NT2/D1 (cell line): ENCODE measurements around the gene TOR3A.

ENCODE experiments used
- DNase-seq: peaks from one replicate; pipeline ENCODE4 v3.0.0-alpha.2; 2011; ENCODE audit warnings: low read depth, low spot score
- H3K27me3 ChIP-seq: 2 replicates; pipeline ENCODE4 v1.6.0; 2011; ENCODE audit warnings: mild to moderate bottlenecking; ENCODE audit not compliant: insufficient read length, insufficient read depth
- H3K36me3 ChIP-seq: 2 replicates; pipeline ENCODE4 v1.6.1; 2011; ENCODE audit warnings: mild to moderate bottlenecking, low read length, mixed read lengths; ENCODE audit not compliant: insufficient read depth, insufficient read length
- H3K4me1 ChIP-seq: 2 replicates; pipeline ENCODE4 v1.5.1; 2011; ENCODE audit not compliant: insufficient read depth, insufficient read length
- H3K4me3 ChIP-seq: 2 replicates; pipeline ENCODE4 v1.5.1; 2011; ENCODE audit warnings: low read depth; ENCODE audit not compliant: insufficient read length
- H3K9ac ChIP-seq: 2 replicates; pipeline ENCODE4 v1.6.0; 2011; ENCODE audit warnings: low read depth; ENCODE audit not compliant: insufficient read length
- H3K9me3 ChIP-seq: 2 replicates; pipeline ENCODE4 v1.5.1; 2011; ENCODE audit warnings: mild to moderate bottlenecking, low read length; ENCODE audit not compliant: insufficient read depth
- SUZ12 ChIP-seq: IDR thresholded peaks from 2 replicates; pipeline ENCODE4 v1.6.1; 2011; ENCODE audit not compliant: insufficient read length, insufficient read depth; ENCODE audit errors: extremely low read depth
- YY1 ChIP-seq: IDR thresholded peaks from 2 replicates; pipeline ENCODE4 v1.6.1; 2011; ENCODE audit not compliant: insufficient read length, insufficient read depth
- ZNF274 ChIP-seq: IDR thresholded peaks from 2 replicates; pipeline ENCODE4 v1.6.1; 2011; ENCODE audit warnings: mild to moderate bottlenecking, low read depth, low read length

Gene TOR3A

DNA sequence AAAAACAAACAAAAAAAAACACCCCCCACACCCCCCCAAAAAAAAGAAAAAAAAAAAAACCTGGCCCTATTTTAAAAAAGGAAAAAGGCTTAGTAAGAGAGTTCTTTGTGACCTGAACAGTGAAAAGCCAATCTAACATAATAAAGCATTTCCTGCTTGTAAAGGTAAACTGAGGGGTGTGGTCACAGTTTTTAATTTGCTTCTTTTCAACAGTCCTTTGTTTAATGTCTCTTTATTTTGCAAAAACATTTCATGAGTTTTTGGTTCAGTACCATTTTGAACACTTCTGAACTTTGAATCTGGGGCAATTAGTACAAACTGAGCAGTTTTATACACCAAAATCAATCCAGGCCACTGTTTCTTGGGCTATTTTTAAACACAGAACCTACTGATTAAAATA, 37.6 kb downstream of the TOR3A start:
- no peaks in the 10 kb centered on the region for H3K9me3 ChIP-seq
- no peak overlapping the region for H3K9ac ChIP-seq
- H3K4me3 ChIP-seq = no peak overlapping the region
- H3K36me3 ChIP-seq = peaks cover 67% of the 10 kb centered on the region
- DNase-seq = no peak
- no peaks in the 10 kb centered on the region for H3K27me3 ChIP-seq
- no peak for TF ChIP-seq SUZ12
- TF ChIP-seq ZNF274 = no peak
- TF ChIP-seq YY1 = no peak
- no peaks in the 10 kb centered on the region for H3K4me1 ChIP-seq

DNA sequence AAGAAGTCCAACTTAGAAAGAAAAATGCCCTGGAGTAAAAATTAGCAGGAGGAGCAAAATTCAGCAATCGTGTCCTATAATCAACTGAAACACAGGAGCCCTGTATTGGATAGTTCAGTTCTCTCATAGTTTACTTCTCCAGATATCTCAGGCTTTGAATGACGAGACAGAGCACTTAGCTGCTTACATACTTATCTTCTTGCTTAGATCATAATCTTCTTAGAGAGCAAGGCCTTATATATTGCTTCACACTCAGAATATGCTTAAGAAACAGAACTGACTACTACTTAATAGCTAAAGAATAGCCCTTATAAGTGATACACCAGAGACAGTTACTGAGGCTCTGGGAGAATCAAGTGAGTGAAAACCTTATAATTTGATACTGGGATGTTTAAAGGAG, 38.9 kb downstream of the TOR3A start:
- Histone ChIP-seq H3K9ac (no peak overlapping the region), H3K4me1 (no peaks in the 10 kb centered on the region), H3K36me3 (peaks cover 66% of the 10 kb centered on the region), H3K4me3 (no peak overlapping the region), H3K27me3 (no peaks in the 10 kb centered on the region), H3K9me3 (no peaks in the 10 kb centered on the region)
- TF ChIP-seq ZNF274 (no peak), SUZ12 (no peak), YY1 (no peak)
- DNase-seq = no peak

DNA sequence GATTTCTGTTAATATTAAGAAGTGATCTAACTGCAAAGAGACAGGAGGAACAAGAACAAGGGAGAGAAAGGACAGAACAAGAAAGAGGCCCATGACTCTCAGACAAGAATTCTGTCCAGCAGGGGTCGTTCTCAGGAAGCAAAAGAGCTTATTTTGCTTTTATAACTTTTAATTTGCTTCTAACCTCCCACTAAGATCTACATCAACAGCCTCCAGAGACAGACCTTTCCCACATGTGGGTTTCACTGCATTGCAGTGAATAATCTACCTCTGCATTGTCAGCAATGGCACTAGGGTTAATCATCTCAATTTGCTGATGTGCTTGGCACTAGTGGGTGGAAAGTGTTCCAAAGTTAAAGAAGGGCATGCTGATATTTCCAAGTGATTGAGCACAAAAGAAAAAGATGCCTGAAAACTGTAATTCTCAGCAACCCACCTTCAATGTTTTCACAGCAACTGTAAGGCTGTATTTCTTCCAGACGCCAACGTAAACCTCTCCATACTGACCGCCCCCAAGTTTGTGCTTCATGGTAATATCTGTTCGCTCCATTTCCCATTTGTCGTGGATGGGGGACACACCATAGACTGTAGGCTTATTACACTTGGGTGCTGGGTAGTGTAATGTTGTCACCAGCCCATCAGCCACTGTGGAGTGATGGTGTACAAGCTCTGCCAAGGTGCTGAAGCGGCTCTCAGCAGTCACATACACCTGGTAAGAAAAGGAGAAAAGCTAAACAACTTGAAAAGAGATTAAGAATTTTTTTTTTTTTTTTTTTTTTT, 39.5 kb downstream of the TOR3A start:
- Histone ChIP-seq H3K9me3 (no peaks in the 10 kb centered on the region), H3K4me3 (no peak overlapping the region), H3K9ac (no peak overlapping the region), H3K4me1 (no peaks in the 10 kb centered on the region), H3K27me3 (no peaks in the 10 kb centered on the region), H3K36me3 (peaks cover 66% of the 10 kb centered on the region)
- TF ChIP-seq YY1 (no peak), ZNF274 (no peak), SUZ12 (no peak)
- peak; percentile 16 for DNase-seq

DNA sequence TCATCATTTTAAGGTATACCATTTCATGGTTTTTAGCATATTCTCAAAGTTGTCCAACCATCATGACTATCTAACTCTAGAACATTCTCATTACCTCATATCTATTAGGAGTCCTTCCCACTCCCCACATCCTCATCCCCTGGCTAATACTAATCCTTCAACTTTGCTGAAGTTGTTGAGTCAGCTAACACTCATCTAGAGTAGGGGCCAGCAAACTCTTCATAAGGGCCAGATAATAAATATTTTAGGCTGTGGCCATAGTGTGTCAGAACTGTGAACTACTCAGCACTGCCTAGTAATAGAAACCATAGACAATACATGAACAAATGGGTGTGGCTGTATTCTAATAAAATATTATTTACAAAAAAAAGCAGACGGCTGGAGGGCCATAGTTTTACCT, 43.0 kb downstream of the TOR3A start:
- no peak overlapping the region for H3K4me3 ChIP-seq
- no peaks in the 10 kb centered on the region for H3K4me1 ChIP-seq
- DNase-seq = no peak
- H3K9ac ChIP-seq = no peak overlapping the region
- H3K9me3 ChIP-seq = no peaks in the 10 kb centered on the region
- no peaks in the 10 kb centered on the region for H3K27me3 ChIP-seq
- no peak for TF ChIP-seq SUZ12
- TF ChIP-seq ZNF274 = no peak
- TF ChIP-seq YY1 = no peak
- peaks cover 51% of the 10 kb centered on the region for H3K36me3 ChIP-seq

DNA sequence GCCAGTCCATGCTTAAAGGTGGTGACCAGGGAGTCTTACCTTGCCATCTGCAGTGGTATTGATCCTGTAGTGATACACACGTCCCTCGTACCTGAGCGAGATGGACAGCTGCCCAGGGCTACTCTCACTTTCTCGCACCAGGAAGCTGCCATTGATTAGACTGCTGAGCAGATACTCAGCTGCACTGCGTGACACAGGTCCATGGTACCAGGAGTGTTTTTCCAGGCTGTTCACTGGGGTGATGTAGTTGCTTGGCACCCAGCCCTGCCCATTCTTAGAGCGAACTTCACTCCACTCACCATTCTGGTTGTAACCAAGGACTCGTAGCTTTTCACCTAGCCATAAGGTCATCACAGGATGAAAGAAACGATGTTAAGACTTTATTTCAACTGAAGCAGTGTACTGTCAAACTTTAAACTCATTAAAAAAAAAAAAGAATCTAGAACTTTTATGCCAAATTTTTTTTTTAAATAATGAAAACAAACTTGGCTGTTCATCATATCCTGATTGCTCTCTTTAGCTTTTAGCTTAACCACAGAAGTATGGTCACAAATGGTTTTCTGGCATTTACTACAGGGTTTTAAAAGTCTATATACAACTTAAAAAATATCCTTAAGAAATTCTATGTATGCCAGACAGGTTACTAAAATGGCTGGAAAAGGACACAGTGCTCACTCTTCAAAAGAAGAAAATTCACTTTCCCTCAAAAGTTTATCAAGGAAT, 44.6 kb downstream of the TOR3A start:
- no peak overlapping the region for H3K9ac ChIP-seq
- no peak for DNase-seq
- no peaks in the 10 kb centered on the region for H3K27me3 ChIP-seq
- no peaks in the 10 kb centered on the region for H3K9me3 ChIP-seq
- no peaks in the 10 kb centered on the region for H3K4me1 ChIP-seq
- H3K36me3 ChIP-seq = peaks cover 51% of the 10 kb centered on the region
- H3K4me3 ChIP-seq = no peak overlapping the region
- no peak for TF ChIP-seq YY1
- TF ChIP-seq SUZ12 = no peak
- TF ChIP-seq ZNF274 = no peak

DNA sequence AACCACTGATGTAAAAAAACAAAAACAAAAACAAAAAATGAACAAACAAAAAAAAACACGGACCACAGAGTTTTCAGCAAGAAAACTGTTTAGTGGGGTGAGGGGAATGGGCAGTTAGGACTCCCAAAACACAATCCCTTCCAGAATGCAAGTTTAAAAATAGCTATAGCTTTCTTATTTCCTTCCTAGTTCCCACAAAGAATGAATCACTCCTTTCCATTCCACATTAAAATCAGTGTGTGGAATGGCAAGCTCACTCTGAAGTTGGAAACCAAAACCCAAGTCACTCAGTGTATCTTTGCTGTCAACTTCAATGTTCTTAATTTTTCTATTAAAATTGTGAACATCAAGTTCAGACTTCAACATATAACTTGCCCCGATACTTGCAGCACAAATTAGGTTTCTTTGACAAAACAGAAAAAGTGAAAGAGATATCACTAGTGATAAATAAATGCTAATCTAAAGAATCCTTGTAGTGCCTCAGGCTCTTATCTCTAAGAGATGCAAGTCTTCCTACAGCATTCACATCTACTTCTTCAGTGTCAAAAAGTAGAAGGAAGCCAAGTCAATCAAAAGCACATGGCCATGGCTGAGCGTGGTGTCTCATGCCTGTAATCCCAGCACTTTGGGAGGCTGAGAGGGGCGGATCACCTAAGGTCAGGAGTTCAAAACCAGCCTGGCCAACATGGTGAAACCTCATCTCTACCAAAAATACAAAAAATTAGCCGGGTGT, 45.5 kb downstream of the TOR3A start:
- no peak overlapping the region for H3K4me3 ChIP-seq
- no peaks in the 10 kb centered on the region for H3K4me1 ChIP-seq
- H3K36me3 ChIP-seq = peaks cover 48% of the 10 kb centered on the region
- no peak for DNase-seq
- no peaks in the 10 kb centered on the region for H3K27me3 ChIP-seq
- TF ChIP-seq YY1 (no peak), ZNF274 (no peak), SUZ12 (no peak)
- no peak overlapping the region for H3K9ac ChIP-seq
- H3K9me3 ChIP-seq = no peaks in the 10 kb centered on the region

DNA sequence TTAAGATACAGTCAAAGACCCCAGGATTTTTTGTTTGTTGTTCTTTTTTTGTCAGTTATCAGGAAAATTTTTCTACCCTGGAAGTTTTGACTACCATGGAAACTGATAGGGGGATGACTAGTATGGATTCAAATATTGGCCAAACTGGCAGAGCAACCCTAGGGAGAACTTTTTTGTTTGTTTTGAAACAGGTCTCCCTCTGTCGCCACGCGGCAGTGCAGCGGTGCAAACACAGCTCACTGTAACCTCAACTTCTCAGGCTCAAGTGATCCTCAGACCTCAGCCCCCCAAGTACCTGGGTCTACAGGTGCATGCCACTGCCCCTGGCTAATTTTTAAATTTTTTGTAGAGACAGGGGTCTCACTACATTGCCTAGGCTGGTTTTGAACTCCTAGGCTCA, 46.6 kb downstream of the TOR3A start:
- Histone ChIP-seq H3K9ac (no peak overlapping the region), H3K4me3 (no peak overlapping the region), H3K9me3 (no peaks in the 10 kb centered on the region), H3K36me3 (peaks cover 52% of the 10 kb centered on the region), H3K4me1 (no peaks in the 10 kb centered on the region), H3K27me3 (no peaks in the 10 kb centered on the region)
- no peak for TF ChIP-seq SUZ12
- TF ChIP-seq ZNF274 = no peak
- no peak for TF ChIP-seq YY1
- DNase-seq = no peak
